Activated T-cell treated with anti-CD3 and anti-CD28 coated beads, Interleukin-2, amount 50 U/mL, for 24 hours (primary cell): ENCODE data around the gene SOCS7.
"Not testable (repeated sequence)": the region's sequence is repeated elsewhere in the genome, so short reads cannot be mapped to it uniquely, and the experiment has no call there.

Experiments
- DNase-seq: peaks from one replicate; pipeline ENCODE4 v3.0.0-alpha.2; 2020
- H3K27ac Mint-ChIP-seq: 2 replicates; pipeline ENCODE4 v1.8.0; 2020; ENCODE audit warnings: mild to moderate bottlenecking, mixed read lengths
- H3K27me3 Mint-ChIP-seq: 2 replicates; pipeline ENCODE4 v1.8.0; 2020; ENCODE audit warnings: mixed read lengths
- H3K36me3 Mint-ChIP-seq: 2 replicates; pipeline ENCODE4 v1.8.0; 2020; ENCODE audit warnings: low read depth, mixed read lengths
- H3K4me1 Mint-ChIP-seq: 2 replicates; pipeline ENCODE4 v1.8.0; 2020; ENCODE audit warnings: low read depth, mixed read lengths
- H3K4me3 Mint-ChIP-seq: 2 replicates; pipeline ENCODE4 v1.8.0; 2020; ENCODE audit warnings: mild to moderate bottlenecking, moderate library complexity, mixed read lengths
- H3K9me3 Mint-ChIP-seq: 2 replicates; pipeline ENCODE4 v1.8.0; 2020; ENCODE audit warnings: mixed read lengths

Gene SOCS7

GRCh38 chr17:38428643-38429371, 77.2 kb downstream of the SOCS7 start:
- Mint-ChIP-seq H3K36me3 (no peaks in the 10 kb centered on the region), H3K9me3 (no peaks in the 10 kb centered on the region), H3K27ac (no peak overlapping the region), H3K4me3 (peak overlapping the region; percentile 44), H3K27me3 (peaks cover 39% of the 10 kb centered on the region), H3K4me1 (peaks cover 13% of the 10 kb centered on the region)
- peak; percentile 54 for DNase-seq

- H3K4me1 Mint-ChIP-seq, result peaks cover 13% of the 10 kb centered on the region
- H3K9me3 Mint-ChIP-seq, result no peaks in the 10 kb centered on the region
Observed at GRCh38 chr17:38429476-38430100, 77.9 kb downstream of the SOCS7 start.

GRCh38 chr17:38430316-38430715, 78.7 kb downstream of the SOCS7 start:
- DNase-seq, result no peak
- Mint-ChIP-seq H3K9me3 (no peaks in the 10 kb centered on the region), H3K4me1 (peaks cover 13% of the 10 kb centered on the region), H3K27ac (no peak overlapping the region), H3K36me3 (no peaks in the 10 kb centered on the region), H3K27me3 (peaks cover 24% of the 10 kb centered on the region), H3K4me3 (no peak overlapping the region)

More at GRCh38 chr17:38429476-38430100, 77.9 kb downstream of the SOCS7 start:
- no peak for DNase-seq
- no peak overlapping the region for H3K27ac Mint-ChIP-seq
- peak overlapping the region; percentile 44 for H3K4me3 Mint-ChIP-seq
- peaks cover 32% of the 10 kb centered on the region for H3K27me3 Mint-ChIP-seq
- no peaks in the 10 kb centered on the region for H3K36me3 Mint-ChIP-seq

GRCh38 chr17:38430822-38431221, 79.2 kb downstream of the SOCS7 start:
- H3K4me1 Mint-ChIP-seq, result peaks cover 13% of the 10 kb centered on the region
- peaks cover 22% of the 10 kb centered on the region for H3K27me3 Mint-ChIP-seq
- no peak overlapping the region for H3K4me3 Mint-ChIP-seq
- DNase-seq, result no peak
- H3K27ac Mint-ChIP-seq, result no peak overlapping the region
- H3K9me3 Mint-ChIP-seq, result no peaks in the 10 kb centered on the region
- H3K36me3 Mint-ChIP-seq, result no peaks in the 10 kb centered on the region

- H3K4me1 Mint-ChIP-seq, result peaks cover 13% of the 10 kb centered on the region
- DNase-seq, result no peak
- no peaks in the 10 kb centered on the region for H3K36me3 Mint-ChIP-seq
- no peaks in the 10 kb centered on the region for H3K9me3 Mint-ChIP-seq
- no peak overlapping the region for H3K27ac Mint-ChIP-seq
- no peak overlapping the region for H3K4me3 Mint-ChIP-seq
- peaks cover 19% of the 10 kb centered on the region for H3K27me3 Mint-ChIP-seq
Observed at GRCh38 chr17:38431346-38432145, 79.9 kb downstream of the SOCS7 start.

GRCh38 chr17:38434178-38434665, 82.6 kb downstream of the SOCS7 start:
- no peaks in the 10 kb centered on the region for H3K36me3 Mint-ChIP-seq

DNA sequence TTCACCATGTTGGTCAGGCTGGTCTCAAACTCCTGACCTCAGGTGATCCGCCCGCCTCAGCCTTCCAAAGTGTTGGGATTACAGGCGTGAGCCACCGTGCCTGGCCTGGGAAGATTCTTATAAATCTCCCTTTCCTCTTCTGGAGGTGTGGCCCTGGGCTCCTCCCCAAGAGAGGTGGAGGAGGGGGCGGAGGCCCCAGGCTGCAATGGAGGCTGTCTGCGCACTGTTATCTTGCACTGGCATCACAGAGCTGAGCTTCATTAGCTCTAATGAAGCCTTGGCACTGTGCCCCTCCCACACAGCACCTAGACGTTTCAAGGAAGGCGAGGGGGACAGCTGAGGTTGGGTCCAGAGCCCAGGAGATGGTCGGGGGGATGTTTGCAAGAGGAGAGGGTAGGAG, 84.2 kb downstream of the SOCS7 start:
- Mint-ChIP-seq H3K27ac (no peak overlapping the region), H3K9me3 (no peaks in the 10 kb centered on the region), H3K4me1 (no peaks in the 10 kb centered on the region), H3K4me3 (no peak overlapping the region), H3K27me3 (no peaks in the 10 kb centered on the region), H3K36me3 (no peaks in the 10 kb centered on the region)
- no peak for DNase-seq

More at GRCh38 chr17:38434178-38434665, 82.6 kb downstream of the SOCS7 start:
- H3K27me3 Mint-ChIP-seq, result peaks cover 5% of the 10 kb centered on the region
- no peak for DNase-seq
- no peak overlapping the region for H3K27ac Mint-ChIP-seq
- no peak overlapping the region for H3K4me3 Mint-ChIP-seq
- no peaks in the 10 kb centered on the region for H3K9me3 Mint-ChIP-seq
- peaks cover 4% of the 10 kb centered on the region for H3K4me1 Mint-ChIP-seq

GRCh38 chr17:38436386-38436785, 84.7 kb downstream of the SOCS7 start:
- H3K27me3 Mint-ChIP-seq, result no peaks in the 10 kb centered on the region
- no peak overlapping the region for H3K4me3 Mint-ChIP-seq
- DNase-seq, result no peak

GRCh38 chr17:38437313-38437712, 85.7 kb downstream of the SOCS7 start:
- H3K4me3 Mint-ChIP-seq, DNase-seq, H3K27me3 Mint-ChIP-seq, H3K9me3 Mint-ChIP-seq, H3K4me1 Mint-ChIP-seq, H3K36me3 Mint-ChIP-seq, H3K27ac Mint-ChIP-seq: not testable (repeated sequence)

More at GRCh38 chr17:38436386-38436785, 84.7 kb downstream of the SOCS7 start:
- no peak overlapping the region for H3K27ac Mint-ChIP-seq
- H3K4me1 Mint-ChIP-seq, result no peaks in the 10 kb centered on the region
- H3K9me3 Mint-ChIP-seq, result no peaks in the 10 kb centered on the region
- no peaks in the 10 kb centered on the region for H3K36me3 Mint-ChIP-seq

- peaks cover 5% of the 10 kb centered on the region for H3K4me1 Mint-ChIP-seq
- no peak overlapping the region for H3K4me3 Mint-ChIP-seq
- peaks cover 11% of the 10 kb centered on the region for H3K27me3 Mint-ChIP-seq
- H3K36me3 Mint-ChIP-seq, result no peaks in the 10 kb centered on the region
- H3K27ac Mint-ChIP-seq, result no peak overlapping the region
- no peak for DNase-seq
- H3K9me3 Mint-ChIP-seq, result no peaks in the 10 kb centered on the region
Observed at GRCh38 chr17:38439436-38439835, 87.8 kb downstream of the SOCS7 start.

GRCh38 chr17:38440614-38441397, 89.2 kb downstream of the SOCS7 start:
- Mint-ChIP-seq H3K4me3 (no peak overlapping the region), H3K27ac (no peak overlapping the region), H3K27me3 (peaks cover 11% of the 10 kb centered on the region), H3K4me1 (peaks cover 5% of the 10 kb centered on the region), H3K36me3 (no peaks in the 10 kb centered on the region), H3K9me3 (no peaks in the 10 kb centered on the region)
- no peak for DNase-seq

- Mint-ChIP-seq H3K4me1 (peaks cover 5% of the 10 kb centered on the region), H3K27ac (no peak overlapping the region), H3K9me3 (no peaks in the 10 kb centered on the region), H3K36me3 (no peaks in the 10 kb centered on the region), H3K4me3 (no peak overlapping the region), H3K27me3 (peaks cover 11% of the 10 kb centered on the region)
- no peak for DNase-seq
Observed at GRCh38 chr17:38441429-38442061, 89.9 kb downstream of the SOCS7 start.

DNA sequence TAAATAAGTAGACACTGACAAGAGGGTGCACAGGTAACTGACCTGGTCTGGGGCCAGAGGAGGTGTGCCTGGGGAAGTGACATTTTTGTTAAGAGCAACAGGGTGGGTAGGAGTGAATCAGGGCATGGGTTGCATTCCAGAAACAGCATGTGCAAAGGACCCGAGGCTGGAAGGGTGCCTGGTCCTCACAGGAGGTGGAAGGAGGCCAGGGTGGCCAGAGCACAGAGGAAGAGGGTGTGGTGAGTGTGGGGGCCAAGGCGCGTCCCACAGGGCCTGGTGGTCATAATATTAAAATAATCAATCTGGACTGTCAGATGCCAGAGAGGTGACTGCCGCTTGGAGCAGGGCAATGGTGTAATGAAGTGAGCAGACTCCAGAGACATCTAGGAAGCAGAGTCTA, 90.9 kb downstream of the SOCS7 start:
- Mint-ChIP-seq H3K27me3 (peaks cover 11% of the 10 kb centered on the region), H3K36me3 (no peaks in the 10 kb centered on the region), H3K4me3 (no peak overlapping the region), H3K9me3 (no peaks in the 10 kb centered on the region), H3K27ac (no peak overlapping the region), H3K4me1 (peaks cover 5% of the 10 kb centered on the region)
- no peak for DNase-seq
